PC-9 (cell line): Measurements from ENCODE around the gene CADPS2.

Source experiments
- CTCF ChIP-seq: fragments of 200-600 bp; sonication (generic); conservative IDR thresholded peaks from 2 replicates; pipeline ENCODE4 v1.6.1; 2017; ENCODE audit warnings: mixed run types, antibody characterized with exemption, mild to moderate bottlenecking, moderate library complexity
- EZH2 ChIP-seq: fragments of 200-600 bp; sonication (generic); IDR thresholded peaks from 2 replicates; pipeline ENCODE4 v1.8.0; 2017; ENCODE audit warnings: antibody characterized with exemption, low read depth

- TF ChIP-seq CTCF = no peak
- TF ChIP-seq EZH2 = no peak
These were observed 484.0 kb downstream of the CADPS2 start for GRCh38 chr7:122402235-122402634.
